ENCODE measurements around the gene DPH5.

DNA sequence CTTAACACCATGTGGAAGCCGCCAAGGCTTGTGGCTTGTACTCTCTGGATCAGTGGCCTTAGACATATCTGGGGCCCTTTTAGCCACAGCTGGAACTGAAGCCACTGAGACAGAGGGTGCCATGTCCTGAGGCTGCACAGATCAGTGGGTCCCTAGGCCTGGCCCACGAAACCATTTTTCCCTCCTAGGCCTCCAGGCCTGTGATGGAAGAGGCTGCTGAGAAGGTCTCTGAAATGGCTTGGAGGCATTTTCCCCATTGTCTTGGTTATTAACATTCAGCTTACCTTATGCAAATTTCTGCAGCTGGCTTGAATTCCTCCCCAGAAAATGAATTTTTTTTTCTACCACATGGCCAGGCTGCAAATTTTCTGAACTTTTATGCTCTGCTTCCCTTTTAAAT, 15.1 kb upstream of the DPH5 start:
- TF ChIP-seq RFX5 (IDR thresholded peaks at IDR 0.05; ENCODE audit: low read length), result no peak
- TF ChIP-seq FOXM1 (IDR thresholded peaks at IDR 0.05; ENCODE audit: low read depth), result no peak
- TF ChIP-seq EP300 (IDR thresholded peaks at IDR 0.05; ENCODE audit: borderline replicate concordance in 1 of 2, low read depth in 1 of 2, low read length in 1 of 2), result no peak
- no peak for TF ChIP-seq EZH2phosphoT487 (IDR thresholded peaks at IDR 0.05; ENCODE audit: borderline replicate concordance, low read depth)
- no peak for TF ChIP-seq JUND (IDR thresholded peaks at IDR 0.05)
- TF ChIP-seq, protein P1, sequence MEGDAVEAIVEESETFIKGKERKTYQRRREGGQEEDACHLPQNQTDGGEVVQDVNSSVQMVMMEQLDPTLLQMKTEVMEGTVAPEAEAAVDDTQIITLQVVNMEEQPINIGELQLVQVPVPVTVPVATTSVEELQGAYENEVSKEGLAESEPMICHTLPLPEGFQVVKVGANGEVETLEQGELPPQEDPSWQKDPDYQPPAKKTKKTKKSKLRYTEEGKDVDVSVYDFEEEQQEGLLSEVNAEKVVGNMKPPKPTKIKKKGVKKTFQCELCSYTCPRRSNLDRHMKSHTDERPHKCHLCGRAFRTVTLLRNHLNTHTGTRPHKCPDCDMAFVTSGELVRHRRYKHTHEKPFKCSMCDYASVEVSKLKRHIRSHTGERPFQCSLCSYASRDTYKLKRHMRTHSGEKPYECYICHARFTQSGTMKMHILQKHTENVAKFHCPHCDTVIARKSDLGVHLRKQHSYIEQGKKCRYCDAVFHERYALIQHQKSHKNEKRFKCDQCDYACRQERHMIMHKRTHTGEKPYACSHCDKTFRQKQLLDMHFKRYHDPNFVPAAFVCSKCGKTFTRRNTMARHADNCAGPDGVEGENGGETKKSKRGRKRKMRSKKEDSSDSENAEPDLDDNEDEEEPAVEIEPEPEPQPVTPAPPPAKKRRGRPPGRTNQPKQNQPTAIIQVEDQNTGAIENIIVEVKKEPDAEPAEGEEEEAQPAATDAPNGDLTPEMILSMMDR (IDR thresholded peaks at IDR 0.05), result no peak
- no peak for TF ChIP-seq RAD21 (IDR thresholded peaks at IDR 0.05; ENCODE audit: low read length)
- no peak for TF ChIP-seq ELF1 (IDR thresholded peaks at IDR 0.05)
- TF ChIP-seq, protein P2, sequence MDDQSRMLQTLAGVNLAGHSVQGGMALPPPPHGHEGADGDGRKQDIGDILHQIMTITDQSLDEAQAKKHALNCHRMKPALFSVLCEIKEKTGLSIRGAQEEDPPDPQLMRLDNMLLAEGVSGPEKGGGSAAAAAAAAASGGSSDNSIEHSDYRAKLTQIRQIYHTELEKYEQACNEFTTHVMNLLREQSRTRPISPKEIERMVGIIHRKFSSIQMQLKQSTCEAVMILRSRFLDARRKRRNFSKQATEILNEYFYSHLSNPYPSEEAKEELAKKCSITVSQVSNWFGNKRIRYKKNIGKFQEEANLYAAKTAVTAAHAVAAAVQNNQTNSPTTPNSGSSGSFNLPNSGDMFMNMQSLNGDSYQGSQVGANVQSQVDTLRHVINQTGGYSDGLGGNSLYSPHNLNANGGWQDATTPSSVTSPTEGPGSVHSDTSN (IDR thresholded peaks at IDR 0.05), result no peak
- no peak for TF ChIP-seq NRF1 (IDR thresholded peaks at IDR 0.05; ENCODE audit: low read depth, low read length)

All from SK-N-SH (cell line).